Astrocyte (in vitro differentiated cells and primary cell): ENCODE data around the gene CELSR3. TPM values are rescaled to one million over a fixed set of nuclear protein-coding genes. Genes with fewer than 3 reads are reported as not detected.

ENCODE experiments used
- DNase-seq: peaks from one replicate; pipeline ENCODE4 v3.0.0-alpha.2; 2010; ENCODE audit warnings: low read depth
- FAIRE-seq: peaks from 2 replicates; lab custom pipeline; 2011; peaks lifted over from hg19 to GRCh38; lab: Jason Lieb, UNC
- H2AFZ ChIP-seq: 2 replicates; pipeline ENCODE4 v1.6.0; 2012; ENCODE audit warnings: low read depth, low read length, inconsistent platforms
- H3K27ac ChIP-seq: 2 replicates; pipeline ENCODE4 v1.5.1; 2011; ENCODE audit warnings: low read depth, low read length, inconsistent platforms
- H3K27me3 ChIP-seq: 2 replicates; pipeline ENCODE4 v1.6.0; 2011; ENCODE audit warnings: low read length, inconsistent platforms; ENCODE audit not compliant: insufficient read depth
- H3K36me3 ChIP-seq: 2 replicates; pipeline ENCODE4 v1.5.1; 2011; ENCODE audit warnings: low read length, inconsistent platforms; ENCODE audit not compliant: insufficient read depth
- H3K4me1 ChIP-seq: 2 replicates; pipeline ENCODE4 v1.5.1; 2011; ENCODE audit warnings: low read length, inconsistent platforms; ENCODE audit not compliant: insufficient read depth
- H3K4me2 ChIP-seq: 2 replicates; pipeline ENCODE4 v1.6.0; 2012; ENCODE audit warnings: low read length, inconsistent platforms
- H3K4me3 ChIP-seq: 2 replicates; pipeline ENCODE4 v1.5.1; 2011; ENCODE audit warnings: low read depth, mild to moderate bottlenecking, low read length, inconsistent platforms; ENCODE audit not compliant: insufficient read depth
- H3K79me2 ChIP-seq: 2 replicates; pipeline ENCODE4 v1.6.0; 2012; ENCODE audit warnings: mild to moderate bottlenecking, low read length, inconsistent platforms; ENCODE audit not compliant: insufficient read depth
- H3K9ac ChIP-seq: 2 replicates; pipeline ENCODE4 v1.6.0; 2012; ENCODE audit warnings: mild to moderate bottlenecking, low read length, inconsistent platforms
- H3K9me3 ChIP-seq: 2 replicates; pipeline ENCODE4 v1.5.1; 2012; ENCODE audit warnings: low read depth, mild to moderate bottlenecking, low read length, inconsistent platforms; ENCODE audit not compliant: insufficient read depth
- H4K20me1 ChIP-seq: 2 replicates; pipeline ENCODE4 v1.6.0; 2012; ENCODE audit warnings: low read length, inconsistent platforms; ENCODE audit not compliant: insufficient read depth
- H3K27ac Mint-ChIP-seq: one replicate; pipeline ENCODE4 v1.8.0; 2021; ENCODE audit warnings: mild to moderate bottlenecking, mixed read lengths; ENCODE audit not compliant: unreplicated experiment
- H3K27me3 Mint-ChIP-seq: one replicate; pipeline ENCODE4 v1.8.0; 2021; ENCODE audit warnings: low read depth, mixed read lengths; ENCODE audit not compliant: unreplicated experiment
- H3K36me3 Mint-ChIP-seq: one replicate; pipeline ENCODE4 v1.8.0; 2021; ENCODE audit warnings: low read depth, mixed read lengths; ENCODE audit not compliant: unreplicated experiment
- H3K4me1 Mint-ChIP-seq: one replicate; pipeline ENCODE4 v1.8.0; 2021; ENCODE audit warnings: low read depth, mixed read lengths; ENCODE audit not compliant: unreplicated experiment
- H3K4me3 Mint-ChIP-seq: one replicate; pipeline ENCODE4 v1.8.0; 2021; ENCODE audit warnings: mild to moderate bottlenecking, moderate library complexity, mixed read lengths; ENCODE audit not compliant: unreplicated experiment
- H3K9me3 Mint-ChIP-seq: one replicate; pipeline ENCODE4 v1.8.0; 2021; ENCODE audit warnings: mild to moderate bottlenecking, mixed read lengths; ENCODE audit not compliant: unreplicated experiment
- CTCF ChIP-seq: IDR thresholded peaks from 2 replicates; pipeline ENCODE4 v1.5.1; 2011; ENCODE audit warnings: low read depth, mild to moderate bottlenecking, inconsistent platforms, low read length, moderate library complexity; ENCODE audit not compliant: insufficient read depth
- EZH2 ChIP-seq: IDR thresholded peaks from 2 replicates; pipeline ENCODE4 v1.6.1; 2012; ENCODE audit warnings: mild to moderate bottlenecking, low read length, inconsistent platforms; ENCODE audit not compliant: insufficient read depth
- total RNA-seq: library from RNA; stranded (reverse); gene quantifications from 2 replicates; pipeline ENCODE4 v1.2.1, GENCODE V29; 2021

The CELSR3 gene
- total RNA-seq, 1 donor from 2014 or later, result 8.6 TPM

DNA sequence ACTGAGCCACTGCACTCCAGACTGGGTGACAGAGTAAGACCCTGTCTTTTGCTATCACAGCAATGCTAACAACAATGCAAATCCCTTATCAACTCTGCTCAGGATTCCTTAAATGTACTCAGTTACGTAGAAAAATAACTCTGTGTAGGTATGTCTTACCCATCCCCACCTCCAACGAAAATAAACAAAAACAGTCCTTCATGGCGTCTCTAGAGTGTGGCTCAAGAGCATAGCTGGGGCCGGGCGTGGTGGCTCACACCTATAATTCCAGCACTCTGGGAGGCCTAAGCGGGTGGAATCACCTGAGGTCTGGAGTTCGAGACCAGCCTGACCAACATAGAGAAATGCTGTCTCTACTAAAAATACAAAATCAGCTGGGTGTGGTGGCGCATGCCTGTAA is 36.2 kb upstream of the CELSR3 start:
- no peak overlapping the region for H3K4me2 ChIP-seq
- H3K9ac ChIP-seq, result no peak overlapping the region
- no peaks in the 10 kb centered on the region for H3K27me3 Mint-ChIP-seq
- H3K4me3 ChIP-seq, result no peak overlapping the region
- peaks cover 27% of the 10 kb centered on the region for H3K4me1 Mint-ChIP-seq
- H3K27me3 ChIP-seq, result no peaks in the 10 kb centered on the region
- peaks cover 16% of the 10 kb centered on the region for H3K36me3 Mint-ChIP-seq
- no peak for DNase-seq
- H3K9me3 ChIP-seq, result no peaks in the 10 kb centered on the region
- H3K79me2 ChIP-seq, result peaks cover 91% of the 10 kb centered on the region
- H2AFZ ChIP-seq, result no peak overlapping the region
- H3K36me3 ChIP-seq, result peaks cover 11% of the 10 kb centered on the region
- H3K9me3 Mint-ChIP-seq, result no peaks in the 10 kb centered on the region
- H4K20me1 ChIP-seq, result peaks cover 94% of the 10 kb centered on the region
- TF ChIP-seq CTCF (no peak), EZH2 (no peak)
- H3K4me1 ChIP-seq, result peaks cover 34% of the 10 kb centered on the region
- H3K4me3 Mint-ChIP-seq, result no peak overlapping the region
- peak overlapping the region; percentile 34 for H3K27ac Mint-ChIP-seq
- no peak for FAIRE-seq
- no peak overlapping the region for H3K27ac ChIP-seq

- H3K36me3 ChIP-seq, result peaks cover 18% of the 10 kb centered on the region
- DNase-seq, result no peak
- H3K4me3 Mint-ChIP-seq, result no peak overlapping the region
- H3K4me3 ChIP-seq, result no peak overlapping the region
- no peak overlapping the region for H2AFZ ChIP-seq
- H3K4me2 ChIP-seq, result no peak overlapping the region
- no peaks in the 10 kb centered on the region for H3K27me3 Mint-ChIP-seq
- H3K27me3 ChIP-seq, result no peaks in the 10 kb centered on the region
- H3K9me3 ChIP-seq, result no peaks in the 10 kb centered on the region
- H3K27ac ChIP-seq, result no peak overlapping the region
- TF ChIP-seq EZH2 (no peak), CTCF (no peak)
- H3K9me3 Mint-ChIP-seq, result no peaks in the 10 kb centered on the region
- H4K20me1 ChIP-seq, result peaks cover 94% of the 10 kb centered on the region
- peaks cover 38% of the 10 kb centered on the region for H3K4me1 ChIP-seq
- no peak overlapping the region for H3K27ac Mint-ChIP-seq
- peaks cover 37% of the 10 kb centered on the region for H3K4me1 Mint-ChIP-seq
- H3K79me2 ChIP-seq, result peaks cover 91% of the 10 kb centered on the region
- H3K36me3 Mint-ChIP-seq, result peaks cover 19% of the 10 kb centered on the region
- no peak overlapping the region for H3K9ac ChIP-seq
- no peak for FAIRE-seq
Measured at GRCh38 chr3:48697952-48698351, 35.3 kb upstream of the CELSR3 start.

DNA sequence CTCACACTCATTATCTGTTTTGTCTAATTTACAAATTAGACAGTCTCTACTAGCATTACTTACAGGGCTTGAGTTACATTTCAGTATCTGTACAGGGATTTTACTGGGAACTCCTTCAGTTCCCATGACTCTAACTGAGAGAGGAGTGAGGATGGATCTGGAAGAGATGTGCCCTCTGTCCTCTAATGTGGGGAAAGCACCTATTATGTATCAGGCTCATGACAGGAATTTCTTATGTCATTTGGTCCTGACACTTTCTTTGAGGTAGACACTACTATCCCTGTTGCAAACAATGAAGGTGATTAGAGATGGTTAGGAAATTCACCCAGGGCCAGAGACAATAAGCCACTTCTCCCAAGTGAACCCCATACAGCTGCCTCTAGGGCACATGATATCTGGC is 33.9 kb upstream of the CELSR3 start:
- Histone ChIP-seq H2AFZ (no peak overlapping the region), H3K9me3 (no peaks in the 10 kb centered on the region), H3K27ac (peak overlapping the region; percentile 14), H3K4me3 (no peak overlapping the region), H3K4me2 (no peak overlapping the region), H3K9ac (no peak overlapping the region), H3K27me3 (no peaks in the 10 kb centered on the region), H4K20me1 (peaks cover 93% of the 10 kb centered on the region), H3K4me1 (peaks cover 38% of the 10 kb centered on the region), H3K79me2 (peaks cover 90% of the 10 kb centered on the region), H3K36me3 (peaks cover 29% of the 10 kb centered on the region)
- no peak overlapping the region for H3K4me3 Mint-ChIP-seq
- no peak for FAIRE-seq
- no peaks in the 10 kb centered on the region for H3K27me3 Mint-ChIP-seq
- no peaks in the 10 kb centered on the region for H3K9me3 Mint-ChIP-seq
- TF ChIP-seq CTCF (no peak), EZH2 (no peak)
- peaks cover 15% of the 10 kb centered on the region for H3K36me3 Mint-ChIP-seq
- peak overlapping the region; percentile 4 for H3K27ac Mint-ChIP-seq
- no peak for DNase-seq
- H3K4me1 Mint-ChIP-seq, result peaks cover 43% of the 10 kb centered on the region
